ENCODE results near the gene ETAA1.

DNA sequence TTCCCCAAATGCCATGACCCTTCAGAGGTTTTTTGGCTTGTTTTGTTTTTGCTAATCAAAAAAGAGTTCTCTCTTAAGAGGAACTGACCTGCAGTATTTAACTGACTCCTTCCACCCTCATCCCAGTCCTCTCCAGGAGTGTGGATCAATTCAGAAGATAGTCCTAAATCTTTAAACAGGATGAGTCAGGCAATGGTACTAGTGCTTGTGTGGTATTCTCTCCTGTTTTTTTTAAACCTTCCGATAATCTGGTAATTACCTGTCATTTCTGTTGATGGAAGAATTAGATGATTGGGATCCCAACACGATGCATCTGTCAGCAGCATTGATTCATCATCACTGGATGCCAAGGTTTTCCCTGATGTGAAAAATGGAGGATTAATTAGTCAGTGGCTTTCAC lies 41.2 kb downstream of the ETAA1 start:
- TF ChIP-seq, protein P1, sequence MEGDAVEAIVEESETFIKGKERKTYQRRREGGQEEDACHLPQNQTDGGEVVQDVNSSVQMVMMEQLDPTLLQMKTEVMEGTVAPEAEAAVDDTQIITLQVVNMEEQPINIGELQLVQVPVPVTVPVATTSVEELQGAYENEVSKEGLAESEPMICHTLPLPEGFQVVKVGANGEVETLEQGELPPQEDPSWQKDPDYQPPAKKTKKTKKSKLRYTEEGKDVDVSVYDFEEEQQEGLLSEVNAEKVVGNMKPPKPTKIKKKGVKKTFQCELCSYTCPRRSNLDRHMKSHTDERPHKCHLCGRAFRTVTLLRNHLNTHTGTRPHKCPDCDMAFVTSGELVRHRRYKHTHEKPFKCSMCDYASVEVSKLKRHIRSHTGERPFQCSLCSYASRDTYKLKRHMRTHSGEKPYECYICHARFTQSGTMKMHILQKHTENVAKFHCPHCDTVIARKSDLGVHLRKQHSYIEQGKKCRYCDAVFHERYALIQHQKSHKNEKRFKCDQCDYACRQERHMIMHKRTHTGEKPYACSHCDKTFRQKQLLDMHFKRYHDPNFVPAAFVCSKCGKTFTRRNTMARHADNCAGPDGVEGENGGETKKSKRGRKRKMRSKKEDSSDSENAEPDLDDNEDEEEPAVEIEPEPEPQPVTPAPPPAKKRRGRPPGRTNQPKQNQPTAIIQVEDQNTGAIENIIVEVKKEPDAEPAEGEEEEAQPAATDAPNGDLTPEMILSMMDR (IDR thresholded peaks at IDR 0.05; ENCODE audit: insufficient read depth, low read depth, low read length), result no peak
- TF ChIP-seq EZH2 (IDR thresholded peaks at IDR 0.05; ENCODE audit: insufficient read depth, low read length), result no peak

Measured in astrocyte (in vitro differentiated cells and primary cell).